GM12878 (cell line): ENCODE measurements around the gene KRT12. TPM values are rescaled to one million over a fixed set of nuclear protein-coding genes. Genes with fewer than 3 reads are reported as not detected.
A peak's percentile ranks its signal among the peaks of the same experiment; 100 is the strongest.

Experiments
- ASH2L ChIP-seq: fragments of 300-600, 200-600 bp; sonication (generic); IDR thresholded peaks from 2 replicates; pipeline ENCODE4 v1.6.1; 2017; ENCODE audit warnings: low read depth, mild to moderate bottlenecking, borderline replicate concordance
- BHLHE40 ChIP-seq, 2 experiments: fragments of 450-650 bp in 1 of 2; IDR thresholded peaks; 2 replicates each; pipeline ENCODE4 v1.6.1; 2011 to 2017; ENCODE audit warnings: low read depth in 2 of 2, borderline replicate concordance in 1 of 2, improper control_type of control experiment in 1 of 2, low read length in 1 of 2, mild to moderate bottlenecking in 1 of 2
- BRCA1 ChIP-seq: IDR thresholded peaks from 2 replicates; pipeline ENCODE4 v1.6.1; 2011; ENCODE audit warnings: low read depth, low read length, improper control_type of control experiment
- CBFB ChIP-seq: IDR thresholded peaks from 2 replicates; pipeline ENCODE4 v1.6.1; 2016; ENCODE audit warnings: antibody characterized with exemption, low read depth
- E4F1 ChIP-seq: fragments of 450-650 bp; IDR thresholded peaks from 2 replicates; pipeline ENCODE4 v1.6.1; 2018; ENCODE audit warnings: borderline replicate concordance, mild to moderate bottlenecking; ENCODE audit not compliant: partially characterized antibody
- ESRRA ChIP-seq: IDR thresholded peaks from 2 replicates; pipeline ENCODE4 v1.6.1; 2012; ENCODE audit warnings: mild to moderate bottlenecking, low read length, improper control_type of control experiment
- MTA3 ChIP-seq: IDR thresholded peaks from 2 replicates; pipeline ENCODE4 v1.6.1; 2012; ENCODE audit warnings: low read length, inconsistent platforms, borderline replicate concordance
- MYB ChIP-seq: fragments of 150-350 bp; IDR thresholded peaks from 2 replicates; pipeline ENCODE4 v1.6.1; 2014; ENCODE audit warnings: mild to moderate bottlenecking, low read depth, low read length, borderline replicate concordance
- NFYB ChIP-seq: IDR thresholded peaks from 2 replicates; pipeline ENCODE4 v1.6.1; 2011; ENCODE audit warnings: low read depth, mild to moderate bottlenecking, low read length, improper control_type of control experiment, moderate library complexity; ENCODE audit not compliant: insufficient read depth
- NR2C2 ChIP-seq: IDR thresholded peaks from 2 replicates; pipeline ENCODE4 v1.6.1; 2011; ENCODE audit warnings: borderline replicate concordance, low read depth; ENCODE audit not compliant: control insufficient read depth, insufficient read length
- PAX8 ChIP-seq: fragments of 450-650 bp; IDR thresholded peaks from 2 replicates; pipeline ENCODE4 v1.6.1; 2017; ENCODE audit warnings: mild to moderate bottlenecking, moderate library complexity
- PKNOX1 ChIP-seq: fragments of 450-650 bp; IDR thresholded peaks from 2 replicates; pipeline ENCODE4 v1.6.1; 2016; ENCODE audit warnings: mild to moderate bottlenecking
- PRDM15 ChIP-seq: fragments of 450-650 bp; formaldehyde crosslinking; IDR thresholded peaks from 2 replicates; pipeline ENCODE4 v1.4.0; 2020; ENCODE audit warnings: mild to moderate bottlenecking, moderate library complexity
- RELA ChIP-seq: fragments of 450-650 bp; IDR thresholded peaks from 2 replicates; pipeline ENCODE4 v1.8.0; 2014; ENCODE audit warnings: borderline replicate concordance; ENCODE audit not compliant: partially characterized antibody
- RUNX3 ChIP-seq: IDR thresholded peaks from 2 replicates; pipeline ENCODE4 v1.6.1; 2012; ENCODE audit warnings: low read length, inconsistent platforms
- SIX5 ChIP-seq: IDR thresholded peaks from 2 replicates; pipeline ENCODE4 v1.6.1; 2011; ENCODE audit warnings: mild to moderate bottlenecking, low read depth, low read length, moderate library complexity; ENCODE audit not compliant: severe bottlenecking
- SREBF2 ChIP-seq: IDR thresholded peaks from 2 replicates; pipeline ENCODE4 v1.6.1; 2012; ENCODE audit warnings: mild to moderate bottlenecking, low read length
- USF1 ChIP-seq: IDR thresholded peaks from 2 replicates; pipeline ENCODE4 v1.6.1; 2011; ENCODE audit warnings: borderline replicate concordance, low read depth, mild to moderate bottlenecking, moderate library complexity, mixed read lengths, low read length; ENCODE audit not compliant: insufficient read depth; ENCODE audit errors: extremely low read length
- ZBTB11 ChIP-seq: fragments of 450-650 bp; formaldehyde crosslinking; IDR thresholded peaks from 2 replicates; pipeline ENCODE4 v1.5.0; 2022; ENCODE audit warnings: mild to moderate bottlenecking, missing genetic modification characterization
- polyA plus RNA-seq, 11 experiments: library from polyadenylated mRNA; depleted of rRNA in 4 of 11; unstranded in 6 of 11; stranded (reverse) in 5 of 11; fragments of >200 nt; fragmentation: Nextera tagmentation in 4 of 11; fragmentation: Illumina TruSeq in 1 of 11; extraction: Ambion mirVana in 4 of 11; extraction: Trizol in 1 of 11; gene quantifications; 1 replicate in 1 of 11; 2 replicates in 10 of 11; pipeline versions ENCODE4 v1.2.1 to v1.2.3, GENCODE V29; 2011 to 2016; ENCODE audit warnings: inconsistent platforms in 2 of 11, missing spikeins in 2 of 11, low read depth in 1 of 11
- total RNA-seq, 4 experiments: library from RNA; depleted of rRNA in 3 of 4; stranded (reverse); fragments of >200 nt in 3 of 4; fragmentation: Illumina TruSeq in 1 of 4; extraction: Trizol in 1 of 4; gene quantifications; 2 replicates each; pipeline versions ENCODE4 v1.2.1 to v1.2.3, GENCODE V29; 2013 to 2021

KRT12 gene
- total and polyA plus RNA-seq, 10 of the 15 experiments (the other 5 are each of a cell fraction or from before 2014, with no cell fraction given): not detected

GRCh38 chr17:40915199-40915661 lies 48.2 kb upstream of the KRT12 start (continued):
- TF ChIP-seq PAX8 (no peak), MTA3 (no peak; the same call in 1 of the 2 replicates), MYB (no peak), BHLHE40 (IDR thresholded peaks at IDR 0.05; ENCODE audit: borderline replicate concordance in 1 of 2, low read depth in 2 of 2, low read length in 1 of 2) (no peak), ASH2L (no peak), CBFB (0 out of 2 replicates have a peak, but pooled peaks have one; percentile 15), BRCA1 (no peak), E4F1 (no peak), PKNOX1 (no peak), ESRRA (no peak), RUNX3 (peak; percentile 92), NFYB (no peak), SIX5 (no peak), USF1 (no peak), NR2C2 (no peak), PRDM15 (CRISPR knock-in tag) (no peak), RELA (no peak), SREBF2 (no peak), ZBTB11 (CRISPR knock-in tag) (no peak)
